Activated gamma-delta T cell treated with Interleukin-2 at 50 U/mL for 16 hours (primary cell): Measurements from ENCODE around the gene CNTNAP5.

Source experiments
- DNase-seq: peaks from one replicate; pipeline ENCODE4 v3.0.0-alpha.2; 2020

CNTNAP5 gene

GRCh38 chr2:124161542-124161941 lies 136.5 kb downstream of the CNTNAP5 start:
- no peak for DNase-seq

- no peak for DNase-seq
Measured at GRCh38 chr2:124162256-124162655, 137.2 kb downstream of the CNTNAP5 start.

GRCh38 chr2:124163840-124164239 lies 138.8 kb downstream of the CNTNAP5 start:
- DNase-seq = no peak

- no peak for DNase-seq
Measured at GRCh38 chr2:124165698-124166097, 140.6 kb downstream of the CNTNAP5 start.

- DNase-seq = no peak
Measured at GRCh38 chr2:124171472-124172063, 146.5 kb downstream of the CNTNAP5 start.

- DNase-seq = no peak
Measured at GRCh38 chr2:124178719-124179118, 153.6 kb downstream of the CNTNAP5 start.

GRCh38 chr2:124180635-124181034 lies 155.5 kb downstream of the CNTNAP5 start:
- DNase-seq = no peak

GRCh38 chr2:124186801-124187200 lies 161.7 kb downstream of the CNTNAP5 start:
- DNase-seq = no peak

- DNase-seq = no peak
Measured at GRCh38 chr2:124187948-124188347, 162.9 kb downstream of the CNTNAP5 start.

GRCh38 chr2:124193706-124194105 lies 168.6 kb downstream of the CNTNAP5 start:
- no peak for DNase-seq

GRCh38 chr2:124201713-124202112 lies 176.6 kb downstream of the CNTNAP5 start:
- no peak for DNase-seq

GRCh38 chr2:124209441-124209840 lies 184.4 kb downstream of the CNTNAP5 start:
- DNase-seq = no peak

GRCh38 chr2:124211461-124211860 lies 186.4 kb downstream of the CNTNAP5 start:
- DNase-seq = no peak

GRCh38 chr2:124213977-124214587 lies 189.0 kb downstream of the CNTNAP5 start:
- DNase-seq = no peak

- DNase-seq = no peak
Measured at GRCh38 chr2:124246170-124246569, 221.1 kb downstream of the CNTNAP5 start.

GRCh38 chr2:124248386-124248785 lies 223.3 kb downstream of the CNTNAP5 start:
- no peak for DNase-seq

GRCh38 chr2:124250433-124250832 lies 225.3 kb downstream of the CNTNAP5 start:
- DNase-seq = no peak

- DNase-seq = no peak
Measured at GRCh38 chr2:124254621-124255020, 229.5 kb downstream of the CNTNAP5 start.

- no peak for DNase-seq
Measured at GRCh38 chr2:124257120-124257519, 232.0 kb downstream of the CNTNAP5 start.

- DNase-seq = no peak
Measured at GRCh38 chr2:124258140-124258880, 233.2 kb downstream of the CNTNAP5 start.

GRCh38 chr2:124261456-124261855 lies 236.4 kb downstream of the CNTNAP5 start:
- DNase-seq = no peak

- DNase-seq = no peak
Measured at GRCh38 chr2:124264551-124265091, 239.5 kb downstream of the CNTNAP5 start.

- no peak for DNase-seq
Measured at GRCh38 chr2:124267794-124268193, 242.7 kb downstream of the CNTNAP5 start.

- DNase-seq = no peak
Measured at GRCh38 chr2:124269348-124269747, 244.3 kb downstream of the CNTNAP5 start.
